BLaER1 treated with 17β-estradiol and CSF1 and Interleukin-3, amounts not matched to agents 10 nM and 100 nM (cell line): ENCODE results near the gene NOXO1.

Experiments
- H3K27ac ChIP-seq, 11 experiments: shearing (Covaris generic); formaldehyde crosslinking; 2 replicates each; pipeline ENCODE4 v1.8.1; 2022
- H3K27me3 ChIP-seq, 11 experiments: shearing (Covaris generic); formaldehyde crosslinking; 2 replicates each; pipeline ENCODE4 v1.8.1; 2022
- H3K36me3 ChIP-seq, 11 experiments: shearing (Covaris generic); formaldehyde crosslinking; 2 replicates each; pipeline ENCODE4 v1.8.1; 2022
- H3K4me1 ChIP-seq, 10 experiments: shearing (Covaris generic); formaldehyde crosslinking; 2 replicates each; pipeline ENCODE4 v1.8.1; 2022
- H3K4me2 ChIP-seq, 11 experiments: shearing (Covaris generic); formaldehyde crosslinking; 2 replicates each; pipeline ENCODE4 v1.8.1; 2022
- H3K4me3 ChIP-seq, 10 experiments: shearing (Covaris generic); formaldehyde crosslinking; 2 replicates each; pipeline ENCODE4 v1.8.1; 2022
- H3K9ac ChIP-seq, 11 experiments: shearing (Covaris generic); formaldehyde crosslinking; 2 replicates each; pipeline ENCODE4 v1.8.1; 2022
- H3K9me3 ChIP-seq, 11 experiments: shearing (Covaris generic); formaldehyde crosslinking; replicated peaks in 1 of 11; 2 replicates each; pipeline ENCODE4 v1.8.1; 2022
- H4K20me1 ChIP-seq, 11 experiments: shearing (Covaris generic); formaldehyde crosslinking; 2 replicates each; pipeline ENCODE4 v1.8.1; 2022
- Cebpa-rat ChIP-seq, 11 experiments: shearing (Covaris generic); IDR thresholded peaks; 2 replicates each; pipeline ENCODE4 v1.8.1; 2022

Gene NOXO1

GRCh38 chr16:1930338-1930720, 50.9 kb downstream of the NOXO1 start:
- Histone ChIP-seq H3K9me3 (no peaks in the 10 kb centered on the region), H3K27ac (peak overlapping the region in 3 of 11 experiments; percentile 42 to 54 (median 51); a peak in 3 of 22 replicates), H3K27me3 (peaks cover 0 to 3% (median 0%) of the 10 kb centered on the region in 11 experiments; a peak in 3 of 22 replicates), H3K4me1 (peaks cover 0 to 16% (median 5%) of the 10 kb centered on the region in 10 experiments; a peak in 9 of 20 replicates), H3K9ac (peak overlapping the region in 2 of 11 experiments; percentile 78; a peak in 3 of 22 replicates), H3K4me2 (peak overlapping the region in 9 of 11 experiments; percentile 64 to 82 (median 69); a peak in 8 of 22 replicates), H3K36me3 (no peaks in the 10 kb centered on the region), H3K4me3 (no peak overlapping the region), H4K20me1 (peaks cover 0 to 4% (median 0%) of the 10 kb centered on the region in 11 experiments; a peak in 2 of 22 replicates)
- no peak for TF ChIP-seq Cebpa-rat (IDR thresholded peaks at IDR 0.05)

- no peak for TF ChIP-seq Cebpa-rat (IDR thresholded peaks at IDR 0.05)
- H4K20me1 ChIP-seq, result peaks cover 0 to 4% (median 0%) of the 10 kb centered on the region in 11 experiments; a peak in 2 of 22 replicates
- peak overlapping the region; percentile 48 to 70 (median 59) for H3K4me3 ChIP-seq
- peak overlapping the region; percentile 37 to 71 (median 54); a peak in 18 of 22 replicates for H3K27ac ChIP-seq
- peak overlapping the region; percentile 64 to 90 (median 74) for H3K4me2 ChIP-seq
- peaks cover 0 to 16% (median 5%) of the 10 kb centered on the region in 10 experiments; a peak in 9 of 20 replicates for H3K4me1 ChIP-seq
- no peaks in the 10 kb centered on the region for H3K36me3 ChIP-seq
- H3K9me3 ChIP-seq, result no peaks in the 10 kb centered on the region
- peaks cover under 1 to 8% (median 3%) of the 10 kb centered on the region in 11 experiments; a peak in 14 of 22 replicates for H3K27me3 ChIP-seq
- H3K9ac ChIP-seq, result peak overlapping the region; percentile 61 to 80 (median 77)
Measured at GRCh38 chr16:1929578-1930337, 51.5 kb downstream of the NOXO1 start.

GRCh38 chr16:1929105-1929504, 52.2 kb downstream of the NOXO1 start:
- peaks cover 0 to 16% (median 5%) of the 10 kb centered on the region in 10 experiments; a peak in 9 of 20 replicates for H3K4me1 ChIP-seq
- no peaks in the 10 kb centered on the region for H3K36me3 ChIP-seq
- H4K20me1 ChIP-seq, result peaks cover 0 to 9% (median 0%) of the 10 kb centered on the region in 11 experiments; a peak in 3 of 22 replicates
- peak overlapping the region; percentile 48 to 70 (median 59) for H3K4me3 ChIP-seq
- H3K9ac ChIP-seq, result peak overlapping the region; percentile 61 to 80 (median 77)
- peak overlapping the region; percentile 27 to 71 (median 54); a peak in 18 of 22 replicates for H3K27ac ChIP-seq
- peak overlapping the region; percentile 64 to 90 (median 74) for H3K4me2 ChIP-seq
- no peaks in the 10 kb centered on the region for H3K9me3 ChIP-seq
- TF ChIP-seq Cebpa-rat (IDR thresholded peaks at IDR 0.05), result no peak
- peaks cover 7 to 15% (median 9%) of the 10 kb centered on the region in 11 experiments for H3K27me3 ChIP-seq
